Fibroblast of lung (primary cell): Measurements from ENCODE around the gene ZNF622. TPM values are rescaled to one million over a fixed set of nuclear protein-coding genes. Genes with fewer than 3 reads are reported as not detected.

Source experiments
- DNase-seq, 2 donors: peaks; one replicate each; pipeline versions ENCODE4 v3.0.0 to v3.0.0-alpha.2; 2010; ENCODE audit warnings: low read depth in 2 of 2
- H2AFZ ChIP-seq: 2 replicates; pipeline ENCODE4 v1.5.1; 2012; ENCODE audit warnings: low read length, control low read depth, inconsistent platforms
- H3K27ac ChIP-seq: 2 replicates; pipeline ENCODE4 v1.5.1; 2011; ENCODE audit warnings: low read length, control low read depth; ENCODE audit not compliant: insufficient read depth
- H3K27me3 ChIP-seq: 2 replicates; pipeline ENCODE4 v1.5.1; 2011; ENCODE audit warnings: mild to moderate bottlenecking, low read length; ENCODE audit not compliant: control insufficient read depth, insufficient read depth
- H3K36me3 ChIP-seq: 2 replicates; pipeline ENCODE4 v1.5.1; 2011; ENCODE audit warnings: low read length; ENCODE audit not compliant: control insufficient read depth, insufficient read depth
- H3K4me1 ChIP-seq: 2 replicates; pipeline ENCODE4 v1.5.1; 2011; ENCODE audit warnings: low read length; ENCODE audit not compliant: control insufficient read depth, insufficient read depth; ENCODE audit errors: extremely low read depth
- H3K4me2 ChIP-seq: 2 replicates; pipeline ENCODE4 v1.5.1; 2011; ENCODE audit warnings: low read length, control low read depth; ENCODE audit not compliant: insufficient read depth; ENCODE audit errors: extremely low read depth
- H3K4me3 ChIP-seq, 4 experiments: fragments of 200-600 bp in 1 of 4; sonication (generic) in 1 of 4; replicated peaks in 1 of 4; 2 replicates each; pipeline ENCODE4 v1.5.1; 2011 to 2016; ENCODE audit warnings: low read length in 4 of 4, low read depth in 3 of 4, mild to moderate bottlenecking in 3 of 4, control low read depth in 2 of 4, inconsistent platforms in 1 of 4, mixed read lengths in 1 of 4; ENCODE audit not compliant: insufficient read depth in 1 of 4; ENCODE audit errors: control extremely low read depth in 1 of 4
- H3K79me2 ChIP-seq: 2 replicates; pipeline ENCODE4 v1.5.1; 2012; ENCODE audit warnings: mild to moderate bottlenecking, low read length, inconsistent platforms; ENCODE audit not compliant: control insufficient read depth, insufficient read depth
- H3K9ac ChIP-seq: 2 replicates; pipeline ENCODE4 v1.5.1; 2011; ENCODE audit warnings: mild to moderate bottlenecking, low read length, control low read depth; ENCODE audit not compliant: insufficient read depth
- H3K9me3 ChIP-seq: 2 replicates; pipeline ENCODE4 v1.5.1; 2012; ENCODE audit warnings: low read depth, low read length; ENCODE audit not compliant: control insufficient read depth, insufficient read depth
- H4K20me1 ChIP-seq: 2 replicates; pipeline ENCODE4 v1.5.1; 2011; ENCODE audit warnings: low read length; ENCODE audit not compliant: control insufficient read depth, insufficient read depth; ENCODE audit errors: extremely low read depth
- EZH2 ChIP-seq: IDR thresholded peaks from 2 replicates; pipeline ENCODE4 v1.5.1; 2012; ENCODE audit warnings: low read length, control low read depth, mild to moderate bottlenecking; ENCODE audit errors: missing control alignments
- polyA plus RNA-seq, 2 donors: library from polyadenylated mRNA; depleted of rRNA in 1 of 2; stranded (reverse) in 1 of 2; unstranded in 1 of 2; fragments of >200 nt; gene quantifications; 2 replicates each; pipeline ENCODE4 v1.2.1, GENCODE V29; 2011 to 2012; ENCODE audit warnings: missing spikeins in 1 of 2
- total RNA-seq: library from RNA; depleted of rRNA; stranded (reverse); fragments of >200 nt; gene quantifications from 2 replicates; pipeline ENCODE4 v1.2.1, GENCODE V29; 2014
- TF ChIP-seq, protein P1 (sequence below), 2 donors: IDR thresholded peaks in 1 of 2; conservative IDR thresholded peaks in 1 of 2; 1 replicate in 1 of 2; 2 replicates in 1 of 2; pipeline ENCODE4 v1.5.1; 2011 to 2012; ENCODE audit warnings: low read length in 2 of 2, control low read depth in 1 of 2, inconsistent platforms in 1 of 2, low read depth in 1 of 2, mild to moderate bottlenecking in 1 of 2

Gene ZNF622
- total and polyA plus RNA-seq, 2 donors (not counting 1 experiment from before 2014, with no cell fraction given), result 27.5 to 45.4 TPM

DNA sequence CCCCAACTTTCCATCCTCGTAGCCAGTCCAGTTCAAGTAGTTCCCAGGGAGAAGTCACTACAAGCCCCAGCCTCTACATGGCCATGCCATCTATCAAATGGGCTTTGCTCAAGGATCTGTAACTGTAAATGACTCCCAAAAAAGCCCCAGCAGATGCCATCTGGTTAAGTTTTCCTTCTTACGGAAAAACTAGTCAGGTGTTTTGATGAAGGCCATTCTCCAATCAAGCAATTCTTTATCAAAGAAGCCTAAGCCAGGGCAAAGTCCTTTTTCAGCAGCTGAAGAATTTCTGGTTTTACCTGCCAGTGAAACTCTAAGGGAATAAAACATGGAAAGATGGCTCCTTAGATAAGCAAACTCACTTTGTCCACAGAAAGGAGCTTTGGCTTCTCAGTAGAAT lies 21.9 kb upstream of the ZNF622 start:
- Histone ChIP-seq H3K9me3 (no peaks in the 10 kb centered on the region), H3K4me3 (no peak overlapping the region), H3K36me3 (no peaks in the 10 kb centered on the region), H4K20me1 (no peaks in the 10 kb centered on the region), H3K4me2 (no peak overlapping the region), H3K27ac (no peak overlapping the region), H2AFZ (no peak overlapping the region), H3K9ac (no peak overlapping the region), H3K79me2 (no peaks in the 10 kb centered on the region), H3K4me1 (no peaks in the 10 kb centered on the region), H3K27me3 (no peaks in the 10 kb centered on the region)
- no peak for DNase-seq
- no peak for TF ChIP-seq EZH2
- TF ChIP-seq, protein P1, sequence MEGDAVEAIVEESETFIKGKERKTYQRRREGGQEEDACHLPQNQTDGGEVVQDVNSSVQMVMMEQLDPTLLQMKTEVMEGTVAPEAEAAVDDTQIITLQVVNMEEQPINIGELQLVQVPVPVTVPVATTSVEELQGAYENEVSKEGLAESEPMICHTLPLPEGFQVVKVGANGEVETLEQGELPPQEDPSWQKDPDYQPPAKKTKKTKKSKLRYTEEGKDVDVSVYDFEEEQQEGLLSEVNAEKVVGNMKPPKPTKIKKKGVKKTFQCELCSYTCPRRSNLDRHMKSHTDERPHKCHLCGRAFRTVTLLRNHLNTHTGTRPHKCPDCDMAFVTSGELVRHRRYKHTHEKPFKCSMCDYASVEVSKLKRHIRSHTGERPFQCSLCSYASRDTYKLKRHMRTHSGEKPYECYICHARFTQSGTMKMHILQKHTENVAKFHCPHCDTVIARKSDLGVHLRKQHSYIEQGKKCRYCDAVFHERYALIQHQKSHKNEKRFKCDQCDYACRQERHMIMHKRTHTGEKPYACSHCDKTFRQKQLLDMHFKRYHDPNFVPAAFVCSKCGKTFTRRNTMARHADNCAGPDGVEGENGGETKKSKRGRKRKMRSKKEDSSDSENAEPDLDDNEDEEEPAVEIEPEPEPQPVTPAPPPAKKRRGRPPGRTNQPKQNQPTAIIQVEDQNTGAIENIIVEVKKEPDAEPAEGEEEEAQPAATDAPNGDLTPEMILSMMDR (conservative IDR thresholded peaks at IDR 0.05 in 1 of 2, IDR thresholded peaks at IDR 0.05 in 1 of 2; ENCODE audit: low read depth in 1 of 2, low read length in 2 of 2), result no peak

DNA sequence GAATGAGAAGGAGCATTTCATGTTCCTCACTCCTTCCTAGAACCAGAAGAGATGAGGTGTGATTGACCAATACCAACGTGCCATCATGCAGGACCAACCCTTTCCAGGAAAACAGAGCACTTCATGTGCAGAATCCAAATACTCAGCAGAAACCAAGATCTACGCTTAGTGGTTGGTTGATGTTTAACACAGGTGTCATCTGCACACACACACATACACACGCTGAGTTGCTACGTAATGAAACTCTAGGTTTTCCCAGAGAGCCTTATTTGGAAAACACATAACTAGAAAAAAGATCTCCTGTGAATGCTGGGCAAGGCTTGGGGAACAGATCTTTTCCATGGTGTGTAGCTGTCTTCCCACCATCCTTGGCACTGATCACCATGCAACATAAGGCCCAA lies 21.1 kb upstream of the ZNF622 start:
- Histone ChIP-seq H3K4me1 (no peaks in the 10 kb centered on the region), H3K79me2 (no peaks in the 10 kb centered on the region), H2AFZ (no peak overlapping the region), H3K27me3 (no peaks in the 10 kb centered on the region), H3K9ac (no peak overlapping the region), H3K4me2 (no peak overlapping the region), H3K27ac (no peak overlapping the region), H3K4me3 (no peak overlapping the region), H3K36me3 (no peaks in the 10 kb centered on the region), H4K20me1 (no peaks in the 10 kb centered on the region), H3K9me3 (no peaks in the 10 kb centered on the region)
- DNase-seq, result no peak
- TF ChIP-seq, protein P1 (conservative IDR thresholded peaks at IDR 0.05 in 1 of 2, IDR thresholded peaks at IDR 0.05 in 1 of 2; ENCODE audit: low read depth in 1 of 2, low read length in 2 of 2), result no peak
- TF ChIP-seq EZH2, result no peak

DNA sequence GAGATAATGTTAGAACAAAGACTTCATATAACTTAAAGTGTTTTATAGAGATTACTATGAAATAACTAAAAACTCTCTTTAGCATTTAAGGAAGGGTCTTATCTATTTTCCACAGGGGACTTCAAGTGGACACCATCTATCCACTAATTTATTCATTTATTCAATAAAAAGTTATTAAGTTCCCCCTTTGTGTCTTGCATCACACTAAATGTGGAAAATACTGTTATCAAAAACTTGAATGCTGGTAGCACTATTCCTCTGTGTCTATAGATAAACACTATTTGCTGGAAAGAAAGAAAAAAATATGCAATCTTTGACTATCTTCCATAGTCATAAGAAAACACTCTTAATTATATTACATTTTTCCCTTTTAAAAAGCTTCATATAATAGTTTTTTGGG lies 20.1 kb upstream of the ZNF622 start:
- H3K4me2 ChIP-seq, result no peak overlapping the region
- no peak overlapping the region for H3K4me3 ChIP-seq
- no peak for TF ChIP-seq EZH2
- TF ChIP-seq, protein P1 (conservative IDR thresholded peaks at IDR 0.05 in 1 of 2, IDR thresholded peaks at IDR 0.05 in 1 of 2; ENCODE audit: low read depth in 1 of 2, low read length in 2 of 2), result no peak
- no peaks in the 10 kb centered on the region for H3K36me3 ChIP-seq
- H2AFZ ChIP-seq, result no peak overlapping the region
- H3K4me1 ChIP-seq, result no peaks in the 10 kb centered on the region
- H3K9me3 ChIP-seq, result no peaks in the 10 kb centered on the region
- H3K9ac ChIP-seq, result no peak overlapping the region
- H3K27me3 ChIP-seq, result no peaks in the 10 kb centered on the region
- H4K20me1 ChIP-seq, result no peaks in the 10 kb centered on the region
- no peak for DNase-seq
- H3K27ac ChIP-seq, result no peak overlapping the region
- no peaks in the 10 kb centered on the region for H3K79me2 ChIP-seq
